ENCODE data around the gene HSDL1. TPM values are rescaled to one million over a fixed set of nuclear protein-coding genes. Genes with fewer than 3 reads are reported as not detected.

Gene HSDL1
- total and polyA plus RNA-seq, 10 of the 15 experiments (the other 5 are each of a cell fraction or from before 2014, with no cell fraction given), result 2.0 to 13.4 (median 5.6) TPM

DNA sequence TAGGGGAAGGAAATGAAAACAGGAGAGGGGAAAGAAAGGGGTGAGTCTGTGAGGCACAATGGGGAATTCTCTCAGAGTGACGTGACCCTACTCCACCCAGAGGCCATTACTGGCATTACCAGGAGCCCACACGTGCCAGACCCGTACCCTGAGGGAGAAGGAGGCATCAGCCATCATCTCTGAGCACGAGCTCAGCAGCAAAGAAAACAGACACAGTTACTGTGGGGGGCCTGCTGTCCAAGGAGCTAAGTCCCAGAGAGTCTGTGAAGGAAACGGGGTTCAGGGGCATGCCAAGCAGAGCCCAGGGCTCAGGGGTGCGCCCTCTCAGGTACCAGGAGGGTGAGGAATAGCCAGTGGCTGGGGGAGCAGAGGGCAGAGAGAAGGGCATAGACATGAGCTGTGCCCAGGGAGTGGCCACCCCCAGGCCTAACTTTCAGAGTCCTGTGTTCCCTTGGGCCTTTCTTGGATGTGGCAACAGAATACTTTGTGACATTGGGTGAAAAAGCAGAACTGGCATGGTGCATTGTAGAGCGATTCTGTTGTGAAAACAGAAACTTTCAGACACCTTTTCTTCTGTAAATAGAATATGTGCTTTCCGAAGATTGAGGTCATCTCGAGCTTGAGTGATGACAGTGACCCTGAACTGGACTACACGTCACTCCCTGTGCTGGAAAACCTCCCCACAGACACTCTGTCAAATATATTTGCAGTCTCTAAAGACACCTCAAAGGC, 30.5 kb upstream of the HSDL1 start (continued):
- TF ChIP-seq BHLHE40 (IDR thresholded peaks at IDR 0.05; ENCODE audit: borderline replicate concordance in 1 of 2, low read depth in 2 of 2, low read length in 1 of 2), result peak; percentile 91 to 94
- peak; percentile 53; the same call in 1 of the 2 replicates for TF ChIP-seq YY1 (IDR thresholded peaks at IDR 0.05; ENCODE audit: low read depth, low read length)
- peak; percentile 68 for TF ChIP-seq RAD21 (IDR thresholded peaks at IDR 0.05; ENCODE audit: insufficient read depth, low read depth, low read length)
- TF ChIP-seq CREB1 (IDR thresholded peaks at IDR 0.05; ENCODE audit: low read depth), result peak; percentile 63; the same call in 1 of the 2 replicates
- TF ChIP-seq KLF5 (IDR thresholded peaks at IDR 0.05; ENCODE audit: partially characterized antibody), result no peak
- peak; percentile 35 for TF ChIP-seq MEF2B (IDR thresholded peaks at IDR 0.05; ENCODE audit: partially characterized antibody, poor library complexity, severe bottlenecking)

DNA sequence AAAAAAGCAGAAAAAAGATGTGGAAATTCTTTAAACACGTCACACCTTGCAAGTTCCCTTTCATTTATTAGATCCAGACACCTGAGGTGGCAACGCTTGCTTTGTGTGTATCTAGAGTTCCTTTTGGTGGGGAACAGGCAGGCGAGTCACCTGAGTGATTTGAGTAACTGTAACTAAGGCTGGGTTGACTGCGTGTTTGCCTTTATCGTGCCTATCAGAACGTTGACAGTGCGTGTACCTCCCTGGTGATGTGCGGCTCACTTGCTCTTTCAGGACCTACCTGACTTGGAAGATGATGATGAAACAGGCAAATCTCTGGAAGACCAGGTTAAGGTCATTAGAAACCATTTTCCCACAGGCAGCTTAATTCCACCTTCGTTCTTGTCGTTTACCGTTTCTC, 29.4 kb upstream of the HSDL1 start:
- no TSS peak for BruUV-seq (replicated peaks)
- POLR2A ChIA-PET, result no interaction called here
- no peak for FAIRE-seq

More for the DNA sequence above, 29.4 kb upstream of the HSDL1 start:
- intact Hi-C loops (cut with micrococcal nuclease; ENCODE audit: unreplicated experiment) (no loop called here), in situ Hi-C loops (cut with MboI) (no loop called here)
- no peaks in the 10 kb centered on the region for H3K27me3 ChIP-seq (replicated peaks in 1 of 2; ENCODE audit: control insufficient read depth in 2 of 2, insufficient read depth in 2 of 2, low read length in 1 of 2)
- DNase-seq (ENCODE audit: low read depth, low spot score) (no peak), ATAC-seq (no peak)
- H3K4me1 ChIP-seq (ENCODE audit: control insufficient read depth, insufficient read depth, low read length), result peaks cover 13% of the 10 kb centered on the region
- no peaks in the 10 kb centered on the region for H4K20me1 ChIP-seq (ENCODE audit: control insufficient read depth, insufficient read depth)
- peaks cover 5 to 6% of the 10 kb centered on the region in 2 experiments; a peak in 3 of 4 replicates for H3K36me3 ChIP-seq (ENCODE audit: control insufficient read depth in 2 of 2, insufficient read depth in 2 of 2, low read length in 1 of 2)
- H3K9me3 ChIP-seq (replicated peaks; ENCODE audit: control insufficient read depth, insufficient read depth, low read length), result no peaks in the 10 kb centered on the region
- no peak overlapping the region for H3K9ac ChIP-seq (ENCODE audit: control insufficient read depth, insufficient read depth, low read length)
- no peak overlapping the region for H3K4me2 ChIP-seq (ENCODE audit: control insufficient read depth, insufficient read depth)
- TF ChIP-seq NFIC (IDR thresholded peaks at IDR 0.05; ENCODE audit: low read depth, low read length), result no peak
- TF ChIP-seq, protein P1, sequence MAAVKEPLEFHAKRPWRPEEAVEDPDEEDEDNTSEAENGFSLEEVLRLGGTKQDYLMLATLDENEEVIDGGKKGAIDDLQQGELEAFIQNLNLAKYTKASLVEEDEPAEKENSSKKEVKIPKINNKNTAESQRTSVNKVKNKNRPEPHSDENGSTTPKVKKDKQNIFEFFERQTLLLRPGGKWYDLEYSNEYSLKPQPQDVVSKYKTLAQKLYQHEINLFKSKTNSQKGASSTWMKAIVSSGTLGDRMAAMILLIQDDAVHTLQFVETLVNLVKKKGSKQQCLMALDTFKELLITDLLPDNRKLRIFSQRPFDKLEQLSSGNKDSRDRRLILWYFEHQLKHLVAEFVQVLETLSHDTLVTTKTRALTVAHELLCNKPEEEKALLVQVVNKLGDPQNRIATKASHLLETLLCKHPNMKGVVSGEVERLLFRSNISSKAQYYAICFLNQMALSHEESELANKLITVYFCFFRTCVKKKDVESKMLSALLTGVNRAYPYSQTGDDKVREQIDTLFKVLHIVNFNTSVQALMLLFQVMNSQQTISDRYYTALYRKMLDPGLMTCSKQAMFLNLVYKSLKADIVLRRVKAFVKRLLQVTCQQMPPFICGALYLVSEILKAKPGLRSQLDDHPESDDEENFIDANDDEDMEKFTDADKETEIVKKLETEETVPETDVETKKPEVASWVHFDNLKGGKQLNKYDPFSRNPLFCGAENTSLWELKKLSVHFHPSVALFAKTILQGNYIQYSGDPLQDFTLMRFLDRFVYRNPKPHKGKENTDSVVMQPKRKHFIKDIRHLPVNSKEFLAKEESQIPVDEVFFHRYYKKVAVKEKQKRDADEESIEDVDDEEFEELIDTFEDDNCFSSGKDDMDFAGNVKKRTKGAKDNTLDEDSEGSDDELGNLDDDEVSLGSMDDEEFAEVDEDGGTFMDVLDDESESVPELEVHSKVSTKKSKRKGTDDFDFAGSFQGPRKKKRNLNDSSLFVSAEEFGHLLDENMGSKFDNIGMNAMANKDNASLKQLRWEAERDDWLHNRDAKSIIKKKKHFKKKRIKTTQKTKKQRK (IDR thresholded peaks at IDR 0.05; ENCODE audit: low read depth, low read length), result no peak
- no peak for TF ChIP-seq PAX5 (IDR thresholded peaks at IDR 0.05; ENCODE audit: borderline replicate concordance, low read depth, low read length)
- TF ChIP-seq GATAD2B (conservative IDR thresholded peaks at IDR 0.05; ENCODE audit: low read depth), result no peak
- no peak for TF ChIP-seq DPF2 (IDR thresholded peaks at IDR 0.05)
- TF ChIP-seq TARDBP (IDR thresholded peaks at IDR 0.05; ENCODE audit: borderline replicate concordance), result no peak
- no peak for TF ChIP-seq TCF12 (IDR thresholded peaks at IDR 0.05; ENCODE audit: low read depth, low read length)
- TF ChIP-seq, protein P2, sequence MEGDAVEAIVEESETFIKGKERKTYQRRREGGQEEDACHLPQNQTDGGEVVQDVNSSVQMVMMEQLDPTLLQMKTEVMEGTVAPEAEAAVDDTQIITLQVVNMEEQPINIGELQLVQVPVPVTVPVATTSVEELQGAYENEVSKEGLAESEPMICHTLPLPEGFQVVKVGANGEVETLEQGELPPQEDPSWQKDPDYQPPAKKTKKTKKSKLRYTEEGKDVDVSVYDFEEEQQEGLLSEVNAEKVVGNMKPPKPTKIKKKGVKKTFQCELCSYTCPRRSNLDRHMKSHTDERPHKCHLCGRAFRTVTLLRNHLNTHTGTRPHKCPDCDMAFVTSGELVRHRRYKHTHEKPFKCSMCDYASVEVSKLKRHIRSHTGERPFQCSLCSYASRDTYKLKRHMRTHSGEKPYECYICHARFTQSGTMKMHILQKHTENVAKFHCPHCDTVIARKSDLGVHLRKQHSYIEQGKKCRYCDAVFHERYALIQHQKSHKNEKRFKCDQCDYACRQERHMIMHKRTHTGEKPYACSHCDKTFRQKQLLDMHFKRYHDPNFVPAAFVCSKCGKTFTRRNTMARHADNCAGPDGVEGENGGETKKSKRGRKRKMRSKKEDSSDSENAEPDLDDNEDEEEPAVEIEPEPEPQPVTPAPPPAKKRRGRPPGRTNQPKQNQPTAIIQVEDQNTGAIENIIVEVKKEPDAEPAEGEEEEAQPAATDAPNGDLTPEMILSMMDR (IDR thresholded peaks at IDR 0.05 in 2 of 3, conservative IDR thresholded peaks at IDR 0.05 in 1 of 3; ENCODE audit: control insufficient read depth in 2 of 3, extremely low read depth in 1 of 3, insufficient read depth in 1 of 3, low read depth in 3 of 3, low read length in 3 of 3), result no peak
- no peak for TF ChIP-seq CBX3 (IDR thresholded peaks at IDR 0.05; ENCODE audit: borderline replicate concordance, low read depth)
- CTCF ChIA-PET, result interaction anchor here (1.6 to 7.1 kb wide), 4 partner anchors 12 to 109 kb away, joined by 6 to 82 read pairs (median 20); partner anchors contain the start of gene TAF1C
- no peak overlapping the region for H2AFZ ChIP-seq (ENCODE audit: control insufficient read depth, low read depth, low read length)
- RAD21 ChIA-PET (ENCODE audit: unreplicated experiment), result interaction anchor here (1.4 kb wide), 1 partner anchor 13 kb away, joined by 5 read pairs; the partner anchor contains the start of gene TAF1C
- WGBS (ENCODE audit: insufficient coverage, insufficient replicate concordance, low lambda C conversion rate, missing lambda C conversion rate), result 69% methylated on average over 11 of the region's 11 CpGs
- H3K27ac ChIP-seq (ENCODE audit: control insufficient read depth, insufficient read depth), result no peak overlapping the region
- no peak overlapping the region for H3K4me3 ChIP-seq
- SMC1A ChIA-PET (ENCODE audit: uncharacterized antibody, unreplicated experiment), result interaction anchor here (1.1 to 2.4 kb wide), 4 partner anchors 74 to 90 kb away, joined by 3 to 12 read pairs (median 3); no protein-coding TSS in a partner anchor
- H3K79me2 ChIP-seq (ENCODE audit: control insufficient read depth, insufficient read depth, low read length), result no peaks in the 10 kb centered on the region
